ENCODE results near the gene H2BK1. TPM values are rescaled to one million over a fixed set of nuclear protein-coding genes. Genes with fewer than 3 reads are reported as not detected.

The H2BK1 gene
- total and polyA plus RNA-seq, 2 donors = 0.25 TPM; not detected in 1

- no peak for DNase-seq (ENCODE audit: low read depth in 6 of 9, low spot score in 9 of 9)
- peaks cover 0 to 11% of the 10 kb centered on the region in 2 donors for H3K4me1 ChIP-seq (ENCODE audit: control insufficient read depth in 2 of 2, insufficient read depth in 2 of 2, low read length in 2 of 2)
- H3K9me3 ChIP-seq (ENCODE audit: control insufficient read depth in 2 of 2, insufficient read depth in 1 of 2, low read length in 1 of 2) = no peaks in the 10 kb centered on the region
- WGBS = 97% methylated on average over 9 of the region's 9 CpGs
- no peaks in the 10 kb centered on the region for H3K36me3 ChIP-seq (ENCODE audit: control insufficient read depth in 2 of 2, insufficient read depth in 2 of 2, low read length in 1 of 2)
- no peak overlapping the region for H3K27ac ChIP-seq (ENCODE audit: low read depth in 1 of 2, low read length in 1 of 2)
- H3K27me3 ChIP-seq (ENCODE audit: control insufficient read depth in 2 of 2, insufficient read depth in 1 of 2, low read length in 1 of 2) = peaks cover 0 to 44% of the 10 kb centered on the region in 2 donors
- H3K4me3 ChIP-seq (ENCODE audit: low read length in 2 of 2) = no peak overlapping the region
Observed at GRCh38 chr7:151202836-151203235, 7.5 kb downstream of the H2BK1 start.

GRCh38 chr7:151201751-151202150 is 8.5 kb downstream of the H2BK1 start:
- WGBS = 93% methylated on average over 4 of the region's 4 CpGs
- Histone ChIP-seq H3K9me3 (ENCODE audit: control insufficient read depth in 2 of 2, insufficient read depth in 1 of 2, low read length in 1 of 2) (no peaks in the 10 kb centered on the region), H3K27ac (ENCODE audit: low read depth in 1 of 2, low read length in 1 of 2) (no peak overlapping the region), H3K36me3 (ENCODE audit: control insufficient read depth in 2 of 2, insufficient read depth in 2 of 2, low read length in 1 of 2) (no peaks in the 10 kb centered on the region), H3K4me1 (ENCODE audit: control insufficient read depth in 2 of 2, insufficient read depth in 2 of 2, low read length in 2 of 2) (peaks cover 0 to 3% of the 10 kb centered on the region in 2 donors), H3K27me3 (ENCODE audit: control insufficient read depth in 2 of 2, insufficient read depth in 1 of 2, low read length in 1 of 2) (peaks cover 0 to 47% of the 10 kb centered on the region in 2 donors), H3K4me3 (ENCODE audit: low read length in 2 of 2) (no peak overlapping the region)
- DNase-seq (ENCODE audit: low read depth in 6 of 9, low spot score in 9 of 9) = no peak

- DNase-seq (ENCODE audit: low read depth in 6 of 9, low spot score in 9 of 9) = no peak
- 95% methylated on average over 3 of the region's 3 CpGs for WGBS
- Histone ChIP-seq H3K4me1 (ENCODE audit: control insufficient read depth in 2 of 2, insufficient read depth in 2 of 2, low read length in 2 of 2) (no peaks in the 10 kb centered on the region), H3K4me3 (ENCODE audit: low read length in 2 of 2) (no peak overlapping the region), H3K27me3 (ENCODE audit: control insufficient read depth in 2 of 2, insufficient read depth in 1 of 2, low read length in 1 of 2) (peaks cover 0 to 50% of the 10 kb centered on the region in 2 donors), H3K27ac (ENCODE audit: low read depth in 1 of 2, low read length in 1 of 2) (no peak overlapping the region), H3K36me3 (ENCODE audit: control insufficient read depth in 2 of 2, insufficient read depth in 2 of 2, low read length in 1 of 2) (no peaks in the 10 kb centered on the region), H3K9me3 (ENCODE audit: control insufficient read depth in 2 of 2, insufficient read depth in 1 of 2, low read length in 1 of 2) (no peaks in the 10 kb centered on the region)
Observed at GRCh38 chr7:151201344-151201743, 8.9 kb downstream of the H2BK1 start.

GRCh38 chr7:151198945-151199848 is 11.1 kb downstream of the H2BK1 start:
- no peaks in the 10 kb centered on the region for H3K9me3 ChIP-seq (ENCODE audit: control insufficient read depth in 2 of 2, insufficient read depth in 1 of 2, low read length in 1 of 2)
- H3K36me3 ChIP-seq (ENCODE audit: control insufficient read depth in 2 of 2, insufficient read depth in 2 of 2, low read length in 1 of 2) = no peaks in the 10 kb centered on the region
- H3K27ac ChIP-seq (ENCODE audit: low read depth in 1 of 2, low read length in 1 of 2) = no peak overlapping the region
- peaks cover 0 to 42% of the 10 kb centered on the region in 2 donors for H3K27me3 ChIP-seq (ENCODE audit: control insufficient read depth in 2 of 2, insufficient read depth in 1 of 2, low read length in 1 of 2)
- WGBS = 91% methylated on average over 30 of the region's 30 CpGs
- no peak overlapping the region for H3K4me3 ChIP-seq (ENCODE audit: low read length in 2 of 2)
- no peaks in the 10 kb centered on the region for H3K4me1 ChIP-seq (ENCODE audit: control insufficient read depth in 2 of 2, insufficient read depth in 2 of 2, low read length in 2 of 2)
- DNase-seq (ENCODE audit: low read depth in 6 of 9, low spot score in 9 of 9) = no peak

GRCh38 chr7:151197932-151198331 is 12.4 kb downstream of the H2BK1 start:
- Histone ChIP-seq H3K36me3 (ENCODE audit: control insufficient read depth in 2 of 2, insufficient read depth in 2 of 2, low read length in 1 of 2) (no peaks in the 10 kb centered on the region), H3K9me3 (ENCODE audit: control insufficient read depth in 2 of 2, insufficient read depth in 1 of 2, low read length in 1 of 2) (no peaks in the 10 kb centered on the region), H3K27me3 (ENCODE audit: control insufficient read depth in 2 of 2, insufficient read depth in 1 of 2, low read length in 1 of 2) (peaks cover 0 to 33% of the 10 kb centered on the region in 2 donors), H3K4me3 (ENCODE audit: low read length in 2 of 2) (no peak overlapping the region), H3K27ac (ENCODE audit: low read depth in 1 of 2, low read length in 1 of 2) (no peak overlapping the region), H3K4me1 (ENCODE audit: control insufficient read depth in 2 of 2, insufficient read depth in 2 of 2, low read length in 2 of 2) (no peaks in the 10 kb centered on the region)
- no peak for DNase-seq (ENCODE audit: low read depth in 6 of 9, low spot score in 9 of 9)

GRCh38 chr7:151195616-151196450 is 14.5 kb downstream of the H2BK1 start:
- H3K4me3 ChIP-seq (ENCODE audit: low read length in 2 of 2) = no peak overlapping the region
- no peaks in the 10 kb centered on the region for H3K4me1 ChIP-seq (ENCODE audit: control insufficient read depth in 2 of 2, insufficient read depth in 2 of 2, low read length in 2 of 2)
- no peak overlapping the region for H3K27ac ChIP-seq (ENCODE audit: low read depth in 1 of 2, low read length in 1 of 2)
- peaks cover 0 to 38% of the 10 kb centered on the region in 2 donors for H3K27me3 ChIP-seq (ENCODE audit: control insufficient read depth in 2 of 2, insufficient read depth in 1 of 2, low read length in 1 of 2)
- H3K36me3 ChIP-seq (ENCODE audit: control insufficient read depth in 2 of 2, insufficient read depth in 2 of 2, low read length in 1 of 2) = no peaks in the 10 kb centered on the region
- DNase-seq (ENCODE audit: low read depth in 6 of 9, low spot score in 9 of 9) = no peak
- 65% methylated on average over 19 of the region's 19 CpGs for WGBS
- no peaks in the 10 kb centered on the region for H3K9me3 ChIP-seq (ENCODE audit: control insufficient read depth in 2 of 2, insufficient read depth in 1 of 2, low read length in 1 of 2)

- Histone ChIP-seq H3K36me3 (ENCODE audit: control insufficient read depth in 2 of 2, insufficient read depth in 2 of 2, low read length in 1 of 2) (no peaks in the 10 kb centered on the region), H3K4me3 (ENCODE audit: low read length in 2 of 2) (no peak overlapping the region), H3K9me3 (ENCODE audit: control insufficient read depth in 2 of 2, insufficient read depth in 1 of 2, low read length in 1 of 2) (no peaks in the 10 kb centered on the region), H3K27me3 (ENCODE audit: control insufficient read depth in 2 of 2, insufficient read depth in 1 of 2, low read length in 1 of 2) (peaks cover 0 to 43% of the 10 kb centered on the region in 2 donors), H3K4me1 (ENCODE audit: control insufficient read depth in 2 of 2, insufficient read depth in 2 of 2, low read length in 2 of 2) (no peaks in the 10 kb centered on the region), H3K27ac (ENCODE audit: low read depth in 1 of 2, low read length in 1 of 2) (no peak overlapping the region)
- DNase-seq (ENCODE audit: low read depth in 6 of 9, low spot score in 9 of 9) = no peak
- WGBS = 59% methylated on average over 7 of the region's 7 CpGs
Observed at GRCh38 chr7:151194188-151194587, 16.1 kb downstream of the H2BK1 start.

GRCh38 chr7:151193203-151193978 is 16.9 kb downstream of the H2BK1 start:
- H3K27me3 ChIP-seq (ENCODE audit: control insufficient read depth in 2 of 2, insufficient read depth in 1 of 2, low read length in 1 of 2) = peaks cover 0 to 38% of the 10 kb centered on the region in 2 donors
- no peaks in the 10 kb centered on the region for H3K4me1 ChIP-seq (ENCODE audit: control insufficient read depth in 2 of 2, insufficient read depth in 2 of 2, low read length in 2 of 2)
- H3K4me3 ChIP-seq (ENCODE audit: low read length in 2 of 2) = no peak overlapping the region
- H3K36me3 ChIP-seq (ENCODE audit: control insufficient read depth in 2 of 2, insufficient read depth in 2 of 2, low read length in 1 of 2) = no peaks in the 10 kb centered on the region
- H3K9me3 ChIP-seq (ENCODE audit: control insufficient read depth in 2 of 2, insufficient read depth in 1 of 2, low read length in 1 of 2) = no peaks in the 10 kb centered on the region
- WGBS = 96% methylated on average over 14 of the region's 14 CpGs
- DNase-seq (ENCODE audit: low read depth in 6 of 9, low spot score in 9 of 9) = no peak
- no peak overlapping the region for H3K27ac ChIP-seq (ENCODE audit: low read depth in 1 of 2, low read length in 1 of 2)

Data from thymus (tissue), 11 donors.